A673 (cell line): ENCODE data around the gene ABHD17C. TPM values are rescaled to one million over a fixed set of nuclear protein-coding genes. Genes with fewer than 3 reads are reported as not detected.

ENCODE experiments used
- BruUV-seq: library from RNA; stranded (reverse); fragments of 400-500 nt; replicated peaks from 2 replicates; lab custom pipeline; 2021; lab: Mats Ljungman, UMichigan
- CTCF ChIA-PET: fragments of 300-600 bp; sonication (Branson Sonifier 250); formaldehyde crosslinking; loops from one replicate; lab custom pipeline; 2022; ENCODE audit warnings: antibody characterized with exemption; lab: Charles Lee
- POLR2A ChIA-PET: fragments of 300-600 bp; sonication (Branson Sonifier 250); formaldehyde crosslinking; loops from one replicate; lab custom pipeline; 2022; ENCODE audit warnings: antibody characterized with exemption; ENCODE audit not compliant: low non-redundant PET; lab: Charles Lee
- DNase-seq: peaks from one replicate; pipeline ENCODE4 v3.0.0-alpha.2; 2015; ENCODE audit warnings: low spot score
- H3K27ac ChIP-seq: fragments of 200-600 bp; sonication (generic); 2 replicates; pipeline ENCODE4 v1.5.1; 2016; ENCODE audit warnings: mixed run types, low read depth, mild to moderate bottlenecking, mixed read lengths, antibody characterized with exemption, low read length; ENCODE audit not compliant: poor library complexity, severe bottlenecking
- H3K27me3 ChIP-seq: fragments of 200-600 bp; sonication (generic); replicated peaks from 2 replicates; pipeline ENCODE4 v1.6.1; 2017; ENCODE audit warnings: mixed run types, low read depth, mild to moderate bottlenecking, mixed read lengths, antibody characterized with exemption, low read length; ENCODE audit not compliant: insufficient read depth, poor library complexity
- H3K36me3 ChIP-seq: fragments of 200-600 bp; sonication (generic); 2 replicates; pipeline ENCODE4 v1.6.1; 2016; ENCODE audit warnings: mixed run types, mild to moderate bottlenecking, mixed read lengths, antibody characterized with exemption, low read length; ENCODE audit not compliant: insufficient read depth, poor library complexity, severe bottlenecking
- H3K4me1 ChIP-seq: fragments of 200-600 bp; sonication (generic); 2 replicates; pipeline ENCODE4 v1.6.1; 2017; ENCODE audit warnings: mixed run types, mild to moderate bottlenecking, mixed read lengths, antibody characterized with exemption, low read length; ENCODE audit not compliant: insufficient read depth, poor library complexity, severe bottlenecking
- H3K4me3 ChIP-seq: fragments of 200-600 bp; sonication (generic); 2 replicates; pipeline ENCODE4 v1.5.1; 2016; ENCODE audit warnings: low read depth, mixed run types, mild to moderate bottlenecking, mixed read lengths, low read length; ENCODE audit not compliant: poor library complexity, severe bottlenecking
- H3K9me3 ChIP-seq: fragments of 200-600 bp; sonication (generic); 2 replicates; pipeline ENCODE4 v1.6.1; 2016; ENCODE audit warnings: mixed run types, low read depth, mild to moderate bottlenecking, mixed read lengths, antibody characterized with exemption, low read length; ENCODE audit not compliant: poor library complexity, severe bottlenecking
- EZH2 ChIP-seq: fragments of 200-600 bp; sonication (generic); IDR thresholded peaks from 2 replicates; pipeline ENCODE4 v1.6.1; 2017; ENCODE audit warnings: borderline replicate concordance, low read depth, mild to moderate bottlenecking, mixed read lengths, antibody characterized with exemption, low read length; ENCODE audit not compliant: poor library complexity, severe bottlenecking
- intact Hi-C: fragments of 100-400 bp; cut with micrococcal nuclease; formaldehyde crosslinking; loops from one replicate; pipeline ENCODE4 v1.10.0; 2022; ENCODE audit not compliant: unreplicated experiment
- total RNA-seq: library from RNA; stranded (reverse); gene quantifications from 2 replicates; pipeline ENCODE4 v1.2.3, GENCODE V29; 2021
- TF ChIP-seq, protein P1 (sequence below): fragments of 300-800, 200-600 bp; sonication (generic); conservative IDR thresholded peaks from 2 replicates; pipeline ENCODE4 v1.5.1; 2017; ENCODE audit warnings: low read depth, mild to moderate bottlenecking, antibody characterized with exemption, low read length, moderate library complexity, mixed read lengths

The ABHD17C gene
- total RNA-seq, 1 experiment from 2014 or later, result 9.9 TPM

DNA sequence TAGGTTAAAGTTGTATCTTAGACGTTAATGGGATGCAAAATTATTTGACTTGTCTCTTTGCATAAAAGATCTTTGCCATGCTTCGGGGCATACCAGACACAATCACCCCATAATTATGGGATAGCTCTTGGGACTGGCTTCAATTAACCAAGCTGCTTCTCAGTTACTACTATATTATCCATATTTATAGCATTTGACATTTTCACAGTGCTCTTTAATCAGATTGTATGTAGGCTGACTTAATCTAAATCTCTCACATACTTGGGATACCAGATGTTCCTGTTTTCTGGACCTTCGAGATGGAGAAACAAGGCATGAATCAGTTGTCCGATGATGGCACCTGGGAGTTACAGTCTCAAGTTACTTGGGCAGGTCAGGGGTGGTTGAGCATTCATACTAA, 27.2 kb upstream of the ABHD17C start:
- Histone ChIP-seq H3K9me3 (no peaks in the 10 kb centered on the region), H3K27ac (no peak overlapping the region), H3K4me3 (no peak overlapping the region), H3K27me3 (no peaks in the 10 kb centered on the region), H3K36me3 (no peaks in the 10 kb centered on the region), H3K4me1 (no peaks in the 10 kb centered on the region)
- intact Hi-C loops, result loop anchor here (10.0 kb wide), 1 partner anchor 107 kb away; the partner anchor contains the start of gene CEMIP
- CTCF ChIA-PET, result no interaction called here
- no TSS peak for BruUV-seq
- TF ChIP-seq EZH2, result no peak
- TF ChIP-seq, protein P1, sequence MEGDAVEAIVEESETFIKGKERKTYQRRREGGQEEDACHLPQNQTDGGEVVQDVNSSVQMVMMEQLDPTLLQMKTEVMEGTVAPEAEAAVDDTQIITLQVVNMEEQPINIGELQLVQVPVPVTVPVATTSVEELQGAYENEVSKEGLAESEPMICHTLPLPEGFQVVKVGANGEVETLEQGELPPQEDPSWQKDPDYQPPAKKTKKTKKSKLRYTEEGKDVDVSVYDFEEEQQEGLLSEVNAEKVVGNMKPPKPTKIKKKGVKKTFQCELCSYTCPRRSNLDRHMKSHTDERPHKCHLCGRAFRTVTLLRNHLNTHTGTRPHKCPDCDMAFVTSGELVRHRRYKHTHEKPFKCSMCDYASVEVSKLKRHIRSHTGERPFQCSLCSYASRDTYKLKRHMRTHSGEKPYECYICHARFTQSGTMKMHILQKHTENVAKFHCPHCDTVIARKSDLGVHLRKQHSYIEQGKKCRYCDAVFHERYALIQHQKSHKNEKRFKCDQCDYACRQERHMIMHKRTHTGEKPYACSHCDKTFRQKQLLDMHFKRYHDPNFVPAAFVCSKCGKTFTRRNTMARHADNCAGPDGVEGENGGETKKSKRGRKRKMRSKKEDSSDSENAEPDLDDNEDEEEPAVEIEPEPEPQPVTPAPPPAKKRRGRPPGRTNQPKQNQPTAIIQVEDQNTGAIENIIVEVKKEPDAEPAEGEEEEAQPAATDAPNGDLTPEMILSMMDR, result no peak
- POLR2A ChIA-PET, result no interaction called here
- no peak for DNase-seq

DNA sequence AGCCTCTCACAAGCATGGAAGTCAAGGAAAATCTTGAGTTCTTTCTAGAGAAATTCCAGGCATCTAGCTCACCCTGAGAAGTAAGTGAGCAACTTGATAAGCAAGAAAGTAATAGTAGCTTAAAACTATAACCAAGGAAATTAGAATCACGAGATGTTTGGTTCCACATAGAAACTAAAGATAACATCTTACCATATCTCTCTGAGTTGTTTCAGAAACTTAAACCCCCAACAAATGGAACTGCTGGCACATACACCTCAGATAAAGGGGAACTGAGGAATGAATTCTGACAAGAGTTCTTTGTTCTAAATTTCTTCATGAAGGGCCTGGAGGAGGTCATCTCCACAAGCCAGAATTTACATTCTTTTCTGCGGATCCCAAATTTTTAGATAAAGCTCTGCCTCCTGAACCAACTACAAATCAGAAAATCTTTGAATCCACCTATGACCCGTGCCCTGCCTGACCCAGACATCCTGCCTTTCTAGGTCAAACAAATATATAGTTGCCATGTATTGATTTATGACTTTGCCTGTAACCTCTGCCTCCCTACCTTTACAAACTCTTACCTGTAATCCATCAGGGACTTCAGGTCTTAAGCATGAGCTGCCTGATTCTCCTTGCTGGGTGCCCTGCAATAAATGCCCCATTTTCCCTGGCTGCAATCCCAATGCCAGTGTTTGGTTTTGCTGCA, 26.4 kb upstream of the ABHD17C start:
- ChIA-PET CTCF (no interaction called here), POLR2A (no interaction called here)
- Histone ChIP-seq H3K27ac (no peak overlapping the region), H3K4me3 (no peak overlapping the region), H3K9me3 (no peaks in the 10 kb centered on the region), H3K27me3 (no peaks in the 10 kb centered on the region), H3K36me3 (no peaks in the 10 kb centered on the region), H3K4me1 (no peaks in the 10 kb centered on the region)
- no TSS peak for BruUV-seq
- DNase-seq, result no peak
- TF ChIP-seq EZH2, result no peak
- TF ChIP-seq, protein P1, result no peak
- intact Hi-C loops, result loop anchor here (10.0 kb wide), 1 partner anchor 106 kb away; the partner anchor contains the start of gene CEMIP

DNA sequence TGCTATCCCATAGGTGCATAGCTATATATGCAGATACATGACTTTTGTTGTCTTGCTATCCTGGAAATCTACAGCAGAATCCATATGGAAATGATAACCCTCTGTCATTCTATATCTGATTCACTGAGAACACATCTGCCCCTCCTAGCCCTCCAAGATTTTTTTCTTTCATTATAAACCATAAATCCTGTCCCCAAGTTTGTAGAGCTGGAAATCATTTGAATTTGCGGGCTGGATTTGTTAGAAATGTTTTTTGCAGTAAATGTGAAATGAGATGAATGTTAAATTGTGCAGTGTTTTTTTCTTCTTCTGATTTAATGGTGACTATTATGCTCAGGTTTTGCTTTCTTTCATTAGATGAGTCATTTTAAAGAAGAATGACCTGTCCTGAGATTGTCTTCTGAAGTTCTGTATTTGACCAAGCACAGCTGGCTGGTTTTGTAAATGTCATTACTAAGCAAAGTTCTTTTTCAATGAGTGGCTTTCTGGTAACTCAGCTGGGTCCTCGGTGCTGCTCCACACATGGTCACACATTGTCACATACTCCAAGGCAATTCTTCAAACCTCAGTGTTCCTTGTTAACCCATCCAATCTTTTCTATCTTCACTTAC, 25.3 kb upstream of the ABHD17C start:
- ChIA-PET POLR2A (no interaction called here), CTCF (no interaction called here)

More for the DNA sequence above, 25.3 kb upstream of the ABHD17C start:
- no peaks in the 10 kb centered on the region for H3K36me3 ChIP-seq
- H3K4me1 ChIP-seq, result no peaks in the 10 kb centered on the region
- BruUV-seq, result no TSS peak
- DNase-seq, result no peak
- no peak overlapping the region for H3K4me3 ChIP-seq
- TF ChIP-seq EZH2, result no peak
- TF ChIP-seq, protein P1, result no peak
- H3K9me3 ChIP-seq, result no peaks in the 10 kb centered on the region
- no peaks in the 10 kb centered on the region for H3K27me3 ChIP-seq
- intact Hi-C loops, result loop anchor here (10.0 kb wide), 1 partner anchor 105 kb away; the partner anchor contains the start of gene CEMIP
- no peak overlapping the region for H3K27ac ChIP-seq
